ENCODE data around the gene FOXP2. TPM values are rescaled to one million over a fixed set of nuclear protein-coding genes. Genes with fewer than 3 reads are reported as not detected.

FOXP2 gene
- total RNA-seq, 1 donor from 2014 or later = 25.7 TPM

- TF ChIP-seq CTCF (IDR thresholded peaks at IDR 0.05) = no peak
- H3K4me3 Mint-ChIP-seq (ENCODE audit: unreplicated experiment) = no peak overlapping the region
- DNase-seq (ENCODE audit: extremely low spot score, unreplicated experiment) = no peak
- no peaks in the 10 kb centered on the region for H3K9me3 Mint-ChIP-seq (ENCODE audit: unreplicated experiment)
- H3K36me3 Mint-ChIP-seq (ENCODE audit: unreplicated experiment) = peaks cover 2% of the 10 kb centered on the region
- peaks cover 13% of the 10 kb centered on the region for H3K4me1 Mint-ChIP-seq (ENCODE audit: unreplicated experiment)
- H3K27ac Mint-ChIP-seq (ENCODE audit: unreplicated experiment) = no peak overlapping the region
- no peaks in the 10 kb centered on the region for H3K27me3 Mint-ChIP-seq (ENCODE audit: unreplicated experiment)
Measured at GRCh38 chr7:114548081-114548980, 133.7 kb downstream of the FOXP2 start.

GRCh38 chr7:114554781-114555537, 140.3 kb downstream of the FOXP2 start:
- Mint-ChIP-seq H3K27me3 (ENCODE audit: unreplicated experiment) (no peaks in the 10 kb centered on the region), H3K36me3 (ENCODE audit: unreplicated experiment) (peaks cover 2% of the 10 kb centered on the region), H3K4me3 (ENCODE audit: unreplicated experiment) (no peak overlapping the region), H3K9me3 (ENCODE audit: unreplicated experiment) (no peaks in the 10 kb centered on the region), H3K4me1 (ENCODE audit: unreplicated experiment) (peaks cover 6% of the 10 kb centered on the region), H3K27ac (ENCODE audit: unreplicated experiment) (no peak overlapping the region)
- no peak for TF ChIP-seq CTCF (IDR thresholded peaks at IDR 0.05)
- no peak for DNase-seq (ENCODE audit: extremely low spot score, unreplicated experiment)

GRCh38 chr7:114567416-114567815, 152.8 kb downstream of the FOXP2 start:
- H3K36me3 Mint-ChIP-seq (ENCODE audit: unreplicated experiment) = peaks cover 7% of the 10 kb centered on the region
- no peak for DNase-seq (ENCODE audit: extremely low spot score, unreplicated experiment)
- no peak overlapping the region for H3K27ac Mint-ChIP-seq (ENCODE audit: unreplicated experiment)
- H3K9me3 Mint-ChIP-seq (ENCODE audit: unreplicated experiment) = peaks cover 4% of the 10 kb centered on the region
- TF ChIP-seq CTCF (IDR thresholded peaks at IDR 0.05) = no peak
- no peaks in the 10 kb centered on the region for H3K27me3 Mint-ChIP-seq (ENCODE audit: unreplicated experiment)
- H3K4me3 Mint-ChIP-seq (ENCODE audit: unreplicated experiment) = no peak overlapping the region
- H3K4me1 Mint-ChIP-seq (ENCODE audit: unreplicated experiment) = peaks cover 10% of the 10 kb centered on the region

- peaks cover 7% of the 10 kb centered on the region for H3K36me3 Mint-ChIP-seq (ENCODE audit: unreplicated experiment)
- no peak overlapping the region for H3K27ac Mint-ChIP-seq (ENCODE audit: unreplicated experiment)
- no peak overlapping the region for H3K4me3 Mint-ChIP-seq (ENCODE audit: unreplicated experiment)
- no peaks in the 10 kb centered on the region for H3K27me3 Mint-ChIP-seq (ENCODE audit: unreplicated experiment)
- peaks cover 10% of the 10 kb centered on the region for H3K4me1 Mint-ChIP-seq (ENCODE audit: unreplicated experiment)
- no peak for DNase-seq (ENCODE audit: extremely low spot score, unreplicated experiment)
- peaks cover 4% of the 10 kb centered on the region for H3K9me3 Mint-ChIP-seq (ENCODE audit: unreplicated experiment)
- no peak for TF ChIP-seq CTCF (IDR thresholded peaks at IDR 0.05)
Measured at GRCh38 chr7:114569220-114569619, 154.6 kb downstream of the FOXP2 start.

GRCh38 chr7:114574384-114574783, 159.8 kb downstream of the FOXP2 start:
- H3K36me3 Mint-ChIP-seq (ENCODE audit: unreplicated experiment) = no peaks in the 10 kb centered on the region
- TF ChIP-seq CTCF (IDR thresholded peaks at IDR 0.05) = no peak
- no peaks in the 10 kb centered on the region for H3K9me3 Mint-ChIP-seq (ENCODE audit: unreplicated experiment)
- H3K27me3 Mint-ChIP-seq (ENCODE audit: unreplicated experiment) = no peaks in the 10 kb centered on the region
- DNase-seq (ENCODE audit: extremely low spot score, unreplicated experiment) = no peak
- no peak overlapping the region for H3K4me3 Mint-ChIP-seq (ENCODE audit: unreplicated experiment)
- H3K4me1 Mint-ChIP-seq (ENCODE audit: unreplicated experiment) = no peaks in the 10 kb centered on the region
- H3K27ac Mint-ChIP-seq (ENCODE audit: unreplicated experiment) = no peak overlapping the region
